Pancreas (tissue), 10 donors: ENCODE results near the gene WDR5. TPM values are rescaled to one million over a fixed set of nuclear protein-coding genes. Genes with fewer than 3 reads are reported as not detected.
A peak's percentile ranks its signal among the peaks of the same experiment; 100 is the strongest.

Experiments used
- ATAC-seq, 4 donors: fragments of 200-7000 bp; cut with Tn5 transposase; one replicate each; pipeline versions ENCODE4 v1.8.0 to v1.9.1; 2020; ENCODE audit warnings: mild to moderate bottlenecking in 4 of 4, moderate library complexity in 4 of 4
- DNase-seq, 6 donors: peaks; one replicate each; pipeline ENCODE4 v3.0.0-alpha.2; 2020
- FAIRE-seq: peaks from 2 replicates; lab custom pipeline; 2012; peaks lifted over from hg19 to GRCh38; lab: Jason Lieb, UNC
- H3K27ac ChIP-seq, 4 donors: fragments of 200-600 bp; sonication (generic); 1 replicate in 3 of 4; 2 replicates in 1 of 4; pipeline versions ENCODE4 v1.5.0 to v1.8.0; 2020
- H3K27me3 ChIP-seq, 4 donors: fragments of 200-600 bp; one replicate each; pipeline ENCODE4 v1.8.0; 2021
- H3K36me3 ChIP-seq, 3 donors: fragments of 200-600 bp; sonication (generic) in 1 of 3; one replicate each; pipeline versions ENCODE4 v1.5.0 to v1.8.0; 2020 to 2021
- H3K4me1 ChIP-seq, 3 donors: fragments of 200-600 bp; one replicate each; pipeline ENCODE4 v1.8.0; 2021
- H3K4me3 ChIP-seq, 4 donors: fragments of 200-600 bp; sonication (generic) in 2 of 4; one replicate each; pipeline versions ENCODE4 v1.5.0 to v1.8.0; 2020 to 2021
- H3K9me3 ChIP-seq, 4 donors: fragments of 200-600 bp; one replicate each; pipeline ENCODE4 v1.8.0; 2021
- WGBS, 2 donors: extraction: QIAGEN DNeasy Blood & Tissue Kit; methylation state at CpG; one replicate each; pipeline ENCODE4 v1.1.7; 2013; 5-methylcytosine and 5-hydroxymethylcytosine counted together
- intact Hi-C, 3 donors: fragments of 100-400 bp; cut with DNase I; formaldehyde crosslinking; loops; one replicate each; pipeline versions ENCODE4 v1.11.1 to v1.14.2; 2022
- polyA plus RNA-seq, 2 donors: library from polyadenylated mRNA; stranded (reverse); fragments of 200-250 nt; gene quantifications; one replicate each; pipeline ENCODE4 v1.2.3, GENCODE V29; 2013
- total RNA-seq, 6 donors: library from RNA; stranded (reverse); fragmentation: NEBNext Ultra II Directional in 4 of 6; extraction: Animal tissue kit (Norgen Biotek cat#: 25700) in 4 of 6; gene quantifications; one replicate each; pipeline versions ENCODE4 v1.2.1 to v1.2.4, GENCODE V29; 2021 to 2023
- TF ChIP-seq, protein P1 (sequence below), 4 donors: fragments of 200-600 bp; sonication (generic) in 3 of 4; IDR thresholded peaks; one replicate each; pipeline versions ENCODE4 v1.5.0 to v1.8.0; 2021; ENCODE audit warnings: antibody characterized with exemption in 4 of 4
- donor health status: healthy with polysubstance abuse.
- donor health status: DM: no; HTN: no; CAD: no; lungs with moderate emphysema.
- donor health status: DM: no; HTN: no; CAD: no.
- donor health status: control.
- donor health status: control.
- donor health status: Bipolar disorder and iron deficiency.
- donor health status: DM: yes; HTN: yes; CAD: no.
- donor health status: DM: no; HTN: no; CAD: no.
- donor health status: DM: no; HTN: no; CAD: no.
- donor health status: DM: yes; HTN: yes; CAD: no.

The WDR5 gene
- total and polyA plus RNA-seq, 8 donors, result 14.0 to 26.1 (median 16.5) TPM

DNA sequence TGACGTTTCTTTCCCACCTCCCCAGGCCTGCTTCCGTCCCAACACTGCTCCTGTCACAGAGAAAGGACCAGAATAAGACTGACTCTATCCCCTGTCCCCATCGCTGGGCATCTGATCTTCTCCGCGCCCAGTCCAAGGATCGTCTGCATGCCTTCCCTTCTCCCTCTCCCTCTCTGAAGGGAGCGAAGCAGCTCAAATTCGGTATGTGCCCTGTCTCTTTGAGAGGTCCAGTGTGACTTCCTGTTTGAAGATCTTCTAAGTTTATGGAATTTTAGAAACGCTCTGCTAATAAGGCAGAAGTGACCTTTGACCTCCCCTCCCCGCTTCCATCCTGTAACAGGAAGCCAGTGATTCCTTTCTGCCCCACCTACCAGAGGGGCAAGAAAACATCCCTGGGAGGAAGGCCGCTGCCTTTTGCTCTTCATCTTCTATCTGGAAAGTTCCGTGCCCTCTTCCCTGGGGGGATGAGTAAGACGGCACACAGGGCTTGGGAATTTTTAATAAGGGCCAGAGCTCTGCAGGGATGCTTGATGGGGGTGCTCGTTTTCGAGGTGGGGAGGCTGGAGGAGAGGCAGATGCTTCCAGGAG lies 69.2 kb downstream of the WDR5 start:
- no peak for FAIRE-seq
- peak in 2 of 6 donors; percentile 8 to 30 for DNase-seq
- WGBS, 2 donors, result 65 to 75% methylated on average over 15 of the region's 15 CpGs
- no peaks in the 10 kb centered on the region for H3K36me3 ChIP-seq
- H3K9me3 ChIP-seq, result no peaks in the 10 kb centered on the region
- TF ChIP-seq, protein P1, sequence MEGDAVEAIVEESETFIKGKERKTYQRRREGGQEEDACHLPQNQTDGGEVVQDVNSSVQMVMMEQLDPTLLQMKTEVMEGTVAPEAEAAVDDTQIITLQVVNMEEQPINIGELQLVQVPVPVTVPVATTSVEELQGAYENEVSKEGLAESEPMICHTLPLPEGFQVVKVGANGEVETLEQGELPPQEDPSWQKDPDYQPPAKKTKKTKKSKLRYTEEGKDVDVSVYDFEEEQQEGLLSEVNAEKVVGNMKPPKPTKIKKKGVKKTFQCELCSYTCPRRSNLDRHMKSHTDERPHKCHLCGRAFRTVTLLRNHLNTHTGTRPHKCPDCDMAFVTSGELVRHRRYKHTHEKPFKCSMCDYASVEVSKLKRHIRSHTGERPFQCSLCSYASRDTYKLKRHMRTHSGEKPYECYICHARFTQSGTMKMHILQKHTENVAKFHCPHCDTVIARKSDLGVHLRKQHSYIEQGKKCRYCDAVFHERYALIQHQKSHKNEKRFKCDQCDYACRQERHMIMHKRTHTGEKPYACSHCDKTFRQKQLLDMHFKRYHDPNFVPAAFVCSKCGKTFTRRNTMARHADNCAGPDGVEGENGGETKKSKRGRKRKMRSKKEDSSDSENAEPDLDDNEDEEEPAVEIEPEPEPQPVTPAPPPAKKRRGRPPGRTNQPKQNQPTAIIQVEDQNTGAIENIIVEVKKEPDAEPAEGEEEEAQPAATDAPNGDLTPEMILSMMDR (IDR thresholded peaks at IDR 0.05), result no peak
- H3K4me1 ChIP-seq, result no peaks in the 10 kb centered on the region
- H3K27ac ChIP-seq, result no peak overlapping the region
- intact Hi-C loops, result no loop called here
- H3K4me3 ChIP-seq, result no peak overlapping the region
- H3K27me3 ChIP-seq, result no peaks in the 10 kb centered on the region
- ATAC-seq, result no peak

DNA sequence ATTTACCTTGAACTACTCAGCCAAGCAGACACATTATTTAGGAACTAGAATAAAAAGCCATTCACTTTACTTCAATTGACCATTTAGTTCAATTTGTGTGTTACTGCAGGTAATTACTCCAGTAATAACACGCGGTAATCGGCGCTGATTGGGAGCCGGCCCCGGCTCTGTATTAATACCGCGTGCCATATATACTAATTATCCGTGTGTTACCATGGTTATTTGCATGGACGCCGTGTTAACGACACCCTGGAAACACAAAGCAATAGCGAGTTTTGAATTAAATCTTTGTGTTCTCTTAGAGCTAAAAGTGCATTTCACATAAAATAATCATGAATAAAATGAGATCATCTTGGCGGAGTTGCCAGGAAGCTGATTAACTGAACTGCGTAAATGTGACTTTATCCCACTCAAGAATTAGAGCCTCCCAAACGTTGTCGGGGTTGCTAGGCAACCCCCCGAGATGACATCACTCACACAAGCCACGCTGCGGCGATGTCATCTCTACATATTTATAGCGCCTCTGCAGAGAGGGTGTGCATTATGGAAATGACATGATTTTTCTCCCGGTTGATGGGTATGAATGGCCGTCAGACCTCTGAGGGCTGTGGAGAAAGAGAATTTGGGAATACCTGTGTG lies 69.9 kb downstream of the WDR5 start:
- intact Hi-C loops, result no loop called here
- DNase-seq, result peak in 2 of 6 donors; percentile 16 to 54
- FAIRE-seq, result no peak
- ATAC-seq, result peak in 3 of 4 donors; percentile 18 to 87 (median 75)
- Histone ChIP-seq H3K4me3 (no peak overlapping the region), H3K4me1 (no peaks in the 10 kb centered on the region), H3K27me3 (no peaks in the 10 kb centered on the region), H3K27ac (no peak overlapping the region), H3K9me3 (no peaks in the 10 kb centered on the region), H3K36me3 (no peaks in the 10 kb centered on the region)
- WGBS, 2 donors, result 74 to 78% methylated on average over 24 of the region's 24 CpGs
- TF ChIP-seq, protein P1 (IDR thresholded peaks at IDR 0.05), result no peak

DNA sequence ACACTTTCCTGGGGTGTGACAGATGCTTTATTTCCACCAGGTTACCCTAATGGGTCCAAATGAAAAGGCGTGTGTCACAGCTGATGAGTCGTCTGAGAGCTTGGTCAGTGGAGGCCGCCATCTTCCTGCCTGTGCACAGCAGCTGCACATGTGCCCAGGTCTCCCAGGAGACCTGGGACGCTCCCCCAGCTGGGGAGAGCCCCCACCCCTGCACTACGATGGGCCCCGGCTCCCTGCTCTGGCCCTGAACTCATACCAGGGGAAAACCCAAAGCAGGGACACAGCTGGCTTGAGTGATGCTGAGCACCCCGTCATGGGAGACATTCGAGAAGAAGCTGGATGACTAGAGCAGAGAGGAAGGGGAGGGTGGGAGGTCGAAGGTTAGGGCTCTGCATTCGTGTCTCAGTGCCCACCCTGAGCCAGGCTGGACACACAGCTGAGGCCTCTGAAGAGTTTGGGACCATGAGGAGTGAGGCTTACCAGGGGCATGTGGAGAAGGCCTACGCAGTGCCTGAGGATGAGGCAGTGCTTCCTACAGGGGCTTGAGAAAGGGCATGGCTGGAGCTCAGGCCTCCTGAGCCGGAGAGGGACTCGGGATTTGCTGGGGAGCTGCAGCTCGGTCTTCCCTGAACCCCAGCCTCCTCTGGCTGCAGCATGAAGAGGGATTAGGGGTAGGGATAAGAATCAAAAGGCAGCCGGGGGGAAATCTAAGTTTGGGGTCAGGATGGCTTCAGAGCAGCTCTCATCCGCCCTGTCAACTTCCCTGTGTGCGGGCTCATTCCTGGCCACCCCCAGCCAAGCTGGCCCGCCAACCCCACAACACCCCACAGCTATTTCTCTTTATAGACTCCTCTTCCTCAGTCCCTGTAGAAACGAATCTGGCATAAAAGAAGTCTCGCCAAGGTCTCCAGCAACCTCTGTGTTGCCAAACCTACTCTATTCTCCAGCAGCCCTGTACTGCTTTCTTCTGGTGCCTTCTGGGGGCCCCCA lies 70.7 kb downstream of the WDR5 start:
- Histone ChIP-seq H3K27ac (peak overlapping the region in 1 of 4 donors; percentile 10), H3K9me3 (no peaks in the 10 kb centered on the region), H3K4me1 (no peaks in the 10 kb centered on the region), H3K4me3 (no peak overlapping the region), H3K27me3 (no peaks in the 10 kb centered on the region), H3K36me3 (no peaks in the 10 kb centered on the region)
- no peak for FAIRE-seq
- intact Hi-C loops, result no loop called here
- 65 to 78% methylated on average over 19 to 20 of the region's 20 CpGs for WGBS, 2 donors
- peak in 2 of 6 donors; percentile 12 to 30 for DNase-seq
- ATAC-seq, result peak in 2 of 4 donors; percentile 49 to 60
- TF ChIP-seq, protein P1 (IDR thresholded peaks at IDR 0.05), result no peak

DNA sequence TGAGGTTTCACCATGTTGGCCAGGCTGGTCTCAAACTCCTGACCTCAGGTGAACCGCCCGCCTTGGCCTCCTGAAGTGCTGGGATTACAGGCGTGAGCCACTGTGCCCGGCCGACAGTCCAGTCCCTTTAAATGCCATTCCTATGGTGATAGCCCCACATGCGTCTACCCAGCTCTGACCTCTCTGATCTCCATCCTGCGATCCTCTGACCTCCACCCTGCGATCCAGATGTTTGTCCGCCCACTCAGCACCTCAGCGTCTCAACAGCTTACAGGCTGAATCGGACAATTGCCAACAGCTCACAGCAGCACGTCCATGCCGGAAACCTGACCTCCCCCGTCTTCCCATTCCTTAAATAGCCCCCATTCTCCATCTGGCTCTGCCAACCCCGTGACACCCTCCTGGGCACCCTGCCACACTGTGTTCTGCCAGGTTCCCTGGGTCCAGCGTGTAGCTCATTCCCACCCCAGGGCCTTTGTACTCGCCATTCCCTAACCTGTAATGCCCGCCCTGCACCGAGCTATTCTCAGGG lies 72.5 kb downstream of the WDR5 start:
- 70 to 81% methylated on average over 19 of the region's 19 CpGs for WGBS, 2 donors
- no peaks in the 10 kb centered on the region for H3K9me3 ChIP-seq
- peak in 3 of 6 donors; percentile 29 to 45 (median 33) for DNase-seq
- no peak overlapping the region for H3K4me3 ChIP-seq
- H3K27me3 ChIP-seq, result no peaks in the 10 kb centered on the region
- H3K4me1 ChIP-seq, result no peaks in the 10 kb centered on the region
- no peaks in the 10 kb centered on the region for H3K36me3 ChIP-seq
- ATAC-seq, result no peak
- FAIRE-seq, result no peak
- no peak overlapping the region for H3K27ac ChIP-seq
- TF ChIP-seq, protein P1 (IDR thresholded peaks at IDR 0.05), result no peak
- intact Hi-C loops, result no loop called here
